GM21576 (cell line): Measurements from ENCODE around the gene GBP4.
"Not testable (repeated sequence)": the region's sequence is repeated elsewhere in the genome, so short reads cannot be mapped to it uniquely, and the experiment has no call there.

Source experiments
- ATAC-seq: cut with Tn5 transposase; IDR thresholded peaks from one replicate; pipeline ENCODE4 v1.9.1; 2021; ENCODE audit warnings: mild to moderate bottlenecking, moderate library complexity; ENCODE audit not compliant: unreplicated experiment

GBP4 gene

GRCh38 chr1:89198491-89199072, at the start of gene GBP4:
GBP4 (minus strand) TSS chr1:89198942; CDS start chr1:89198834, 108 bp downstream.
- ATAC-seq, result peak; percentile 47

GRCh38 chr1:89243046-89243445, 44.3 kb upstream of the GBP4 start:
- ATAC-seq, result no peak

GRCh38 chr1:89221341-89221740, 22.6 kb upstream of the GBP4 start:
- no peak for ATAC-seq

- not testable (repeated sequence) for ATAC-seq
Measured at GRCh38 chr1:89219851-89220250, 21.1 kb upstream of the GBP4 start.

- ATAC-seq, result not testable (repeated sequence)
Measured at GRCh38 chr1:89218941-89219340, 20.2 kb upstream of the GBP4 start.

- no peak for ATAC-seq
Measured at GRCh38 chr1:89213347-89213746, 14.6 kb upstream of the GBP4 start.

GRCh38 chr1:89211035-89211634, 12.4 kb upstream of the GBP4 start:
- no peak for ATAC-seq

GRCh38 chr1:89206373-89206772, 7.6 kb upstream of the GBP4 start:
- ATAC-seq, result no peak

- no peak for ATAC-seq
Measured at GRCh38 chr1:89203166-89203565, 4.4 kb upstream of the GBP4 start.

- peak; percentile 69 for ATAC-seq
Measured at GRCh38 chr1:89201106-89201794, 2.5 kb upstream of the GBP4 start.

GRCh38 chr1:89200663-89201062, 1.9 kb upstream of the GBP4 start:
- no peak for ATAC-seq

- no peak for ATAC-seq
Measured at GRCh38 chr1:89199525-89200031, 836 bp upstream of the GBP4 start.

- ATAC-seq, result no peak
Measured at GRCh38 chr1:89198081-89198480, 661 bp downstream of the GBP4 start.

GRCh38 chr1:89195476-89195875, 3.3 kb downstream of the GBP4 start:
- no peak for ATAC-seq

GRCh38 chr1:89191314-89191713, 7.4 kb downstream of the GBP4 start:
- ATAC-seq, result no peak

GRCh38 chr1:89190017-89190416, 8.7 kb downstream of the GBP4 start:
- no peak for ATAC-seq

- no peak for ATAC-seq
Measured at GRCh38 chr1:89179343-89179742, 19.4 kb downstream of the GBP4 start.

- no peak for ATAC-seq
Measured at GRCh38 chr1:89176971-89177370, 21.8 kb downstream of the GBP4 start.

GRCh38 chr1:89175601-89176256, 23.0 kb downstream of the GBP4 start, which contains the start of gene GBP7:
GBP7 (minus strand) TSS chr1:89176003; CDS start chr1:89171935, 4,068 bp downstream.
- no peak for ATAC-seq

- no peak for ATAC-seq
Measured at GRCh38 chr1:89174491-89174890, 24.3 kb downstream of the GBP4 start.

- ATAC-seq, result no peak
Measured at GRCh38 chr1:89172468-89173143, 26.1 kb downstream of the GBP4 start.
